GM21529 (cell line): Measurements from ENCODE around the gene PRKAA1.
"Not testable (repeated sequence)": the region's sequence is repeated elsewhere in the genome, so short reads cannot be mapped to it uniquely, and the experiment has no call there.

ENCODE experiments used
- ATAC-seq: cut with Tn5 transposase; IDR thresholded peaks from one replicate; pipeline ENCODE4 v1.9.1; 2021; ENCODE audit not compliant: unreplicated experiment

Gene PRKAA1

GRCh38 chr5:40734986-40735385, 63.2 kb downstream of the PRKAA1 start:
- no peak for ATAC-seq

- no peak for ATAC-seq
Observed at GRCh38 chr5:40733879-40734563, 64.2 kb downstream of the PRKAA1 start.

- no peak for ATAC-seq
Observed at GRCh38 chr5:40733434-40733833, 64.7 kb downstream of the PRKAA1 start.

- ATAC-seq: not testable (repeated sequence)
Observed at GRCh38 chr5:40722497-40722911, 75.7 kb downstream of the PRKAA1 start.

- no peak for ATAC-seq
Observed at GRCh38 chr5:40720069-40720468, 78.1 kb downstream of the PRKAA1 start.

- ATAC-seq: no peak
Observed at GRCh38 chr5:40717281-40717680, 80.9 kb downstream of the PRKAA1 start.

GRCh38 chr5:40716590-40716989, 81.6 kb downstream of the PRKAA1 start:
- no peak for ATAC-seq

GRCh38 chr5:40716000-40716399, 82.2 kb downstream of the PRKAA1 start:
- ATAC-seq: no peak

- no peak for ATAC-seq
Observed at GRCh38 chr5:40714001-40714400, 84.2 kb downstream of the PRKAA1 start.

GRCh38 chr5:40710575-40710974, 87.6 kb downstream of the PRKAA1 start:
- not testable (repeated sequence) for ATAC-seq
